ENCODE measurements around the gene PNPLA3.

Gene PNPLA3, protein sequence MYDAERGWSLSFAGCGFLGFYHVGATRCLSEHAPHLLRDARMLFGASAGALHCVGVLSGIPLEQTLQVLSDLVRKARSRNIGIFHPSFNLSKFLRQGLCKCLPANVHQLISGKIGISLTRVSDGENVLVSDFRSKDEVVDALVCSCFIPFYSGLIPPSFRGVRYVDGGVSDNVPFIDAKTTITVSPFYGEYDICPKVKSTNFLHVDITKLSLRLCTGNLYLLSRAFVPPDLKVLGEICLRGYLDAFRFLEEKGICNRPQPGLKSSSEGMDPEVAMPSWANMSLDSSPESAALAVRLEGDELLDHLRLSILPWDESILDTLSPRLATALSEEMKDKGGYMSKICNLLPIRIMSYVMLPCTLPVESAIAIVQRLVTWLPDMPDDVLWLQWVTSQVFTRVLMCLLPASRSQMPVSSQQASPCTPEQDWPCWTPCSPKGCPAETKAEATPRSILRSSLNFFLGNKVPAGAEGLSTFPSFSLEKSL

DNA sequence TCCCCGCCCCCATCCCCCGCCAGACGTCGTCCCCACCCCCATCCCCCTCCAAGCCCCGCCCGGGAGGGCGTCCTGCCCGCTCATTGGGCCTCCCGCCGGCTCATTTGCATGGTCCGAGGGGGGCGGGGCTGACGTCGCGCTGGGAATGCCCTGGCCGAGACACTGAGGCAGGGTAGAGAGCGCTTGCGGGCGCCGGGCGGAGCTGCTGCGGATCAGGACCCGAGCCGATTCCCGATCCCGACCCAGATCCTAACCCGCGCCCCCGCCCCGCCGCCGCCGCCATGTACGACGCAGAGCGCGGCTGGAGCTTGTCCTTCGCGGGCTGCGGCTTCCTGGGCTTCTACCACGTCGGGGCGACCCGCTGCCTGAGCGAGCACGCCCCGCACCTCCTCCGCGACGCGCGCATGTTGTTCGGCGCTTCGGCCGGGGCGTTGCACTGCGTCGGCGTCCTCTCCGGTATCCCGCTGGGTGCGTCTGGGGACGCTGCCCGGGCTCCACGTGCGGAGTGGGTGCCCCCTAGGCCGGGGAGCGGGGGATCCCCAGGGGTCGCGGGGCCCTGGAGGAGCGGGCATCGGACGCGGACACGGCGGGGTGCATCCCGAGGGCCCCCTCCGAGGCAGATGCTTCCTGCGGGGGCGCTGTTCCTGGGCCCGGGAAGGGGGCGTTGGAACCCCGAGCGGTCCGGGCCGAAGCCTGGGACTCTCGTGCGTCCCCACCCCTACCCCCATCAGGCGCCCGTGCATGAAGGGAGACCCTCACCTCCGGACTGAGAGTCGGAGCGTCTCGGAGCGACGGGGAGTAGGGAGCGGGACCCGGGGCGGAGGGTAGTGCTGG lies at the start of gene PNPLA3:
Gene PNPLA3, plus strand, starts transcription at position 175 of the 834 bp plus-strand sequence. Its CDS starts 107 bp downstream, at position 282.
- peak; percentile 60 to 74 for DNase-seq (ENCODE audit: low read depth in 2 of 2)

DNA sequence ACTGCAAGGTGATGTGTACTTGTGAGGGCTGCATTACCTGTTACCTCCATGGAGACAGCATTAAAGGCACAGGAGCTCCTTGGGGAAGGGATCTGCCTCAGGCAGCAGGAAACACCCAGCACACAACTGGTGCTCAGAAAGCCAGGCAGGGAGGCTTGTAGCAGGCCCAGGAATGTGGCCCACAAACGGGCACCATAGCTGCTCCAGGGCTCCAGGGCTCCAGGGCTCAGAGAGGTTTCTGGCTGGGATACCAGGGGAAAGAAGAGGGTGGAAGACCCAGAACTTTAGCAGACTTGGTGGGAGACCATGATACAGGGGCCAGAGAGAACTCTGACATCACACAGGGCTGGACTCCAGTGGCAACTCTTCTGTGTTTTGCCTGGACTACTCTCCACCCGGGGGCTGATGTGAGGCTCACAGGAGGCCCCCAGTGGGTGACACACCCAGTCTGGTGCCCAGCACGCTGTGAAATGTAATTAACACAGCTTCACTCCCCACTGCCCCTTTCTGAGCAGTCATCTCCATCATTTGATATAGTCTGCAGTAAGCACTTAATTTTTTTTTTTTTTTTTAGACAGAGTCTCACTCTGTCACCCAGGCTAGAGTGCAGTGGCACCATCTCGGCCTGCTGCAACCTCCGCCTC lies 46.6 kb upstream of the PNPLA3 start:
- no peak for DNase-seq (ENCODE audit: low read depth in 2 of 2)

DNA sequence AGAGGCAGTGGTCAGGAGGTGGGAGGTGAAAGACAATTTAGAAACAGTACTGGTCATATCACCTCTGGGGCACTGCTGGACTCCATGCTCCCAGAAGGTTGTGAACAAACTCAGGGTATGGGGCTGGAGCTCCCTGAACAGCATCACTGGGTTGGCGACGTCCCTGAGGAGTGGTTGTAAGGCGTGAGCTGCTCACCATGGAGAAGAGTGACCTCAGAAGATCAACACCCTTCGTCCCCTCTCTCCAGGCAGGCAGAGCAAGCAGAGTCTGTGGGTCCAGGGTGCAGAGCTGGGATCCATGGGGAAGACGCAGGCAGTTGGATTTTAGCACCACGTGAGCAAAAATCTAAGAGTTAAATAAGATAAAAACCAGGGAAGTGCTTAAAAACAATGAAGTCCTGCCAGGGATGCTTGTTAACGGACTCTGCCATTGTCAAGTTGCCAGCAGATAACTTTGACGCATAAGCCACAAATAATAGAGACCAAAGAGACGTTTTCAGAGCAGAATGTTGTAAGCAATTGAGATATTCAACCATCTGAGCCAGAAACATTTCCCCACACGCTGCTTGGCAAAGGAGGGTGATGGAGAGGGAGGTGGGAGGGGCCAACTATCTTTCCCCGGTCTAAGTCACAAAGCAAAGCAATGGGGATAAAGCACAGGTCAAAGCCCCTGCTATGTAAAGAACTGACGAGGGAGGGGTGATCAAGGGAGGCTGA lies 45.4 kb upstream of the PNPLA3 start:
- no peak for DNase-seq (ENCODE audit: low read depth in 2 of 2)

DNA sequence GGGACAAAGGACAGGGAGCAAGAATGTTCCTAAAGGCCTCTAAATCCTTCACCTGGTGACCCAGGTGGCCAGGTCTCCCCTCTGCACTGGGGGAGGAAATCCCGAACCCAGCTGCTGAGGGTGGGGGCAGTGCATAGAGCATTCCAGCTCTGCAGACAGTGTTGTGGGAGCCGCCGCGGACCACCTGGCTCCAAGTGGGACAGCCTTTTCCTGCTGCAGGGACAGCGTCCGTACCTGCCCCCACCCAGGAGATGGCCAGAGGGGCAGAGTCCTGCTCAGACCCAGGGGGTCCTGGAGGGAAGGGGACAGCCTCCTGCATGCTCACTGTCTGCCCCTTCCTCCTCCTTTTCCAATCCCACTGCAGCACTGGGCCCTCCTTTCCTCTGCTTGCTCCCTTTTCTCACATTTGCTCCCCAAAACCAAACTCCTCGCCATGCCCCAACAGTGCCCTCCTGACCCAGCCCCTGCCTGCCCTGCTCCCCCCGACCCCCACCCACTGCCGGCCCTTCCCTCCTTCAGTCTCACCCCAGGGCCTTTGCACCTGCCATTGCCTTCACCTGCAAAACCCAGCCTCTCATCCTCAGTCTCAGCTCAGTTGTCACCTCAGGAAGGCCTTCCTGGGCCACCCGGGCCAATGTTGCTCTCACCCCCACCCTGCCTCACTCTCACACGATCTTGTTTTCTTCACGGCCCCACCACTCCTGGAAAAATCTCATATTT lies 44.6 kb upstream of the PNPLA3 start:
- DNase-seq (ENCODE audit: low read depth in 2 of 2) = no peak

DNA sequence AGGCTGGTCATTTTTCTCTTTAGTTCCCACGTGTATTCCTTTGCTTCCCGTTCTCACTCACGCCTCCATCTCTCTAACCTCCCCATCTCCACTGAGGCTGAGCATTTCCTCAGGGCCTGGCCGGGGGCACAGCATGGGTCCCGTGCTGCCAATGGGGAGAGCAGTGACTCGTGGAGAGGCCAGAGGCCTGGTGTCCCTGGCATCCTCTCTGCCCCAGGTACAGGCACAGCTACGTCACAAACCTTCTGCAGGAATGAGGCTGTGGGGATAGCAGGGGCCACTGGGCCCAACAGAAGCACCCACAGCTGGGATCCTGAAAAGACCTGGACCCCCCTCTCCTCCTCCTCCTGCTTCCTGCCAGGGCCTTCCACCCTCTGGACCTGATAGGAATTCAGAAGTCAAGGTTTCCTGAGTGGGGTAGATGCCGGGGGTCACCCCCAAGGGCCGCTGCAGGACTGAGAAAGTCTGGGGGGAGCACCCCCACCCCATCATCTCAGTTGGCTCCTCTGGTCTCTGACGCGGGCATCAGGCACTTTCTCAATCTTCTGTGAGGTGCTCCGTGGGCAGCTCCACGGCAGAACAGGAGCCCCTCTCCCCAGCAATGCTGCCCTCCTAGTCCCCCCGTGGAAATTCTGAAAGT lies 43.6 kb upstream of the PNPLA3 start:
- DNase-seq (ENCODE audit: low read depth in 2 of 2) = no peak

DNA sequence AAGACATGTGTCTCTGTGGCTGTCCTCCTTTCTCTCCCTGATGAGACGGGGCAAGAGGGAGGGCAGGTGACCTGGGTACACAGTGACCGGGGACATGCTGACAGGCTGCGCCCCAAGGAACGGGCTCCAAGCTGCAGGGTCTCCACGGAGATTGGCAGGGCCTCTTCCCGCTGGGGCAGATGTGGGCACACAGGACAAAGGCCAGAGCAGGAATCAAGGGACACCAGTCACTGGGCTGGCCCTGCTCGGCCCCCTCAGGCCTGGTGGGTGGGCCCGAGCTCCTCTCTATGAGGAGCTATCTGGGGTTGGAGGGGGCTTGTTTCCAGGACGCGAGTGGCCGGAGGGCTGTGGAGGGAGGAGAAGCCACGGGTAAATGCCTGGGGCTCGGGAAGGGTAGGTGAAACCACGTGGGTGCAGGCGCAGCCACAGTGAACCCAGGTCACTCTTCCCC lies 43.0 kb upstream of the PNPLA3 start:
- no peak for DNase-seq (ENCODE audit: low read depth in 2 of 2)

DNA sequence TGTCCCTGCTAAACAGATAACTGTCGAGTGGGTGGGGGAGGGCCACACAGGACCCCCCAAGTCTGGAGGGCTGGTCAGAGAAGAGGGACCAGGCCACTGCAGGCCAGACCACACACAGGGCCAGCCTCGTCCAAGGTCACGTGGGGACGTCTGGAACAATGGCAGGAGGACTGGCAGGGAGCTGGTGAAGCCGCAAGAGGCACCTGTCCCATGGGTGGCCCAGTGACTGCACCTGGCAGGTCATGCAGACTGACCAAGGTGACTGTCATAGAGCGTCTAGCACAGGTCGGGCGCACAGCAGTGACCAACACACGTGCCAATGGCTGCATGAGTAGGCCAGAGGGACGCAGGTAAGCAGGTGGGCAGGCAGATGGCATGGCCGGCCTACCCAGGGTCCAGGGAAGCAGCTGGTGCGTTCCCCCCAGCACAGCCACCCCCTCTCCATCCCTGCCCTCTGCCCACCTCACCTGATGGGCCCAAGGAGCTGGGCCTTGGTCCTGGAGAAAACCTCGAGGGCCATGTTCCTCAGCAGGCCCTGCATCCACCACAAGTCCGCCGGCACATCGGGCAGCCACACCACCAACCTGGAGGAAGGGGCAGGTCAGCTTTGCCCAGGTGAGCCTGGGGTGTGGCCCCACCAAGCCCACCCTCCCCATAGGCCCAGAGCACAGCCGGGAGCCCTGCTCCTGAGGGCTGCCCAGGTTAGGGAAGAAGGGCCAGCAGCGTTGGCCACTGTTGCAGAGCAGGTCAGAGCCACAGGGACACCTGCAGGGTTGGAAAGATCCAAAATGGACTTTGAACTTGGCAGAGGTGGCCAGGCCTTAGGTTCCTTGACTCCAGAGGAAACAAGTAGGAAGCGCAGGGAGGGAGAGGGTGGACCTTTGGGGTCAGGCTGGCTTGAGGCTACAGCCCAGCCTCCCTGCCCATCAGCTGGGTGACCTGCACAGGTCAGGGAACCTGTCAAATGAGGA lies 42.2 kb upstream of the PNPLA3 start:
- DNase-seq (ENCODE audit: low read depth in 2 of 2) = no peak

DNA sequence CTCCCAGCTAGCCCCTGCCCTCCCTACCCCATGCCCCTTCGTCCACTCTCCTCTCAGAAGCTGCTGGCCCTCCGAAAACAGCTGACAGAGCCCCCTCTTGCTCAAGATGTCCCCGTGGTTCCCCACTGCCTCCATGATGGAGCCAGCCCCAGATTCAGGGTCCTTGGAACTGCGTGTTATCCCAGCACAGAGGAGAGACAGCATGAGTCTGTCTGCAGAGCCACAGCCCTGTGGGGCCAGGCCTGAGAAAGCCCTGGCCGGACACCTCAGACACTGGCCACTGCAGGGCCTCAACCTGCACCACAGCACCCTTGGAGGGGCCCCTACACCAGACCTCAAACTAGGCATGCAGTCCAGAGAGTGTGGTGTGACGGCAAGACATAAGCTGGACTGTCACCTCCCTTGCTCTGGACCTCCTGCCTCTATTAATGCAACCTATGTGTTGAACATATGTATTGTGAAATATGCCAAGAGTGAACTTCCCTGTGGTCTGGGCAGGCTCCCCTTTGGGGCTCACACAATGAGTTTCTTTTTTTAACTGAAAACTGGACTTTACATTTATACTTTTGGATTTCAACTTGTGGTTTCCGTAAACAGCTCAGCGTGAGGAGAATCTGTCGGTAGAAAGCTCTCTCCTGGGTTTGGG lies 41.4 kb upstream of the PNPLA3 start:
- no peak for DNase-seq (ENCODE audit: low read depth in 2 of 2)

DNA sequence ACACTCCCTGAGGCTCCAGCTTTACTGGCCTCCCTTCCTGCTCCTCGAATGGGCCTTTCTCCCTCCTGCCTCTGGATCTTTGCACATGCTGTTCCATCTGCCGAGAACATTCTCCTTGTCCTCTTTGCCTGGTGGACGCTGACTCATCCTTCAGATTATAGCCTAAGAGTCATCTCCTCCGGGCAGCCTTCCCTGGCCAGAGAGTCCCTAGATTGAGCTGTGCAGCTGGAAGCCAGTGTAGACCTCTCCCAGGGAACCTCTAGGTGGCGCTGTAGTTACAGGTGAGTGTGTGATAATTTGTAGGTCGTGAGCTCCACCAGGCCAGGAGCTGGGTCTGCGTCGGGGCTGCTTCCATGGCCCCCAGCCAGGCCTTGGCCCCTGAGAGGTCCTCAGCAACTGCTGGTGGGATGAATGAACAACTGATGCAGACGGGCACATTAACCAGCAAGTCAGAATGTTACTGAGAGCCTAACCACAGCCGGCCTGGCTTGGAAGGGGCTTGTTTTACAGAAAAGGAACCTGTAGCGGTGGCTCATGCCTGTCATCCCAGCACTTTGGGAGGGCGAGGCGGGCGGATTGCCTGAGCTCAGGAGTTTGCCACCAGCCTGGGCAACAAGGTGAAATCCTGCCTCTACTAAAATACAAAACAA lies 40.5 kb upstream of the PNPLA3 start:
- peak in 1 of 2 donors; percentile 11 for DNase-seq (ENCODE audit: low read depth in 2 of 2)

DNA sequence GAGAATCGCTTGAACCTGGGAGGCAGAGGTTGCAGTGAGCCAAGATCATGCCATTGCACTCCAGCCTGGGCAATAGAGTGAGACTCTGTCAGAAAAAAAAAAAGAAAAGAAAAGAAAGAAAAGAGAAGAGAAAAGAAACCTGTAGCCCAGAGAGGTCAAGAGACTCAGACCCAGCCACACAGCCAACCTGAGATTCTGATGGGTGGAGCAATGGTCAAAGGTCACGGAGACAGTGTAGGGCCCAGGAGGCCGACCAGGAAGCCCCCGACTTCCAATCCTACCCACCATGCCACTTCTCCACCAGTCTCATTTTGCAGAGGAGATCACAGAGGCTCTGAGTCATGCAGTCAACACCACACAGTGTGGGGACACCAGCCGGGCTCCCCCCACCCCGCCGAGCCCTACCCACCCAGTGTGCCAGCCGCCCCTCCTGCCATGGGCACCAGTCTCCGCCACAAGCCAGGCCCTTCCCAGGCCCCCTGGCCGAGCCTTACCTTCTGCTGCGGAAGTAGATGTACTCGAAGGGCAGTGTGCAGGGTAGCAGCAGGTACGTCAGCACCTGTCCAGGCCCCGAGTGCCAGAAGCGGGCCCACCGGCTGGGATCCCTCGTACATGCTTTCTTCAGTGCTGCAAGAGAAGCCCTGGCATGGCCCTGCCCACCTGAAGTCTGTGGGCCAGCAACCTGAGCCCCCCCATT lies 39.7 kb upstream of the PNPLA3 start:
- no peak for DNase-seq (ENCODE audit: low read depth in 2 of 2)

DNA sequence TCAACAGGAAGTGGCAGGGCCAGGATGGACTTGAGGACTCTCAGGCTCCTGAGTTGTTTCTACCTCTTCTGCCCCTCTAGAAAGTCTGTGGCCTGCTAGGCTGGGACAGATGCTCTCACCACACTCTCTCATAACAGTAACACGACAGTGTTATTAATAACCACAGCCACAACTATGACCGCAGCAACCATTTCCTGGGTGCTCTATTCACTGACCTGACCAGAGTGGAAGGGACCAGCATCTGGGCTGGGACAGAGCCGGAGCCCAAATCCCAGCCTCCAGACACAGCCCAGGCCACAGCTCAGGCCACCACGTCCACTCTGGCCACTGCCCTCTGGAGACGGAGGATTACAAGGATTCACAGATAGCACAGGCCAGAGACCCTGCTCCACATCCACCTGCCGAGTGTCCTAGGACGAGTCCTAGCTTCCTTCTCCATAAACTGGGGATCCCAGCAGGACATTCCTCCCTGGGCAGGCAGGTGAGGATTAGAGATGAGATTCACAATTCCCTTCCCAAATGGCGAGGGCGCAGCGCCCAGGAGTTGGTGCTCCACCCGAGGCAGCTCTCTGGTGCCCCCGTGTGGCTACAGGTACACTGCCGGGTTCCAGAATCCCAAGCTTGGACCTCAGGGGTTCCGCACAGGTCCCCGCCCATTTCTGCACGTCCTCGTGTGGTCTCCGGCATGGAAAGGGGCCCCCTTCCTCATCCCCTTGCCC lies 38.8 kb upstream of the PNPLA3 start:
- no peak for DNase-seq (ENCODE audit: low read depth in 2 of 2)

DNA sequence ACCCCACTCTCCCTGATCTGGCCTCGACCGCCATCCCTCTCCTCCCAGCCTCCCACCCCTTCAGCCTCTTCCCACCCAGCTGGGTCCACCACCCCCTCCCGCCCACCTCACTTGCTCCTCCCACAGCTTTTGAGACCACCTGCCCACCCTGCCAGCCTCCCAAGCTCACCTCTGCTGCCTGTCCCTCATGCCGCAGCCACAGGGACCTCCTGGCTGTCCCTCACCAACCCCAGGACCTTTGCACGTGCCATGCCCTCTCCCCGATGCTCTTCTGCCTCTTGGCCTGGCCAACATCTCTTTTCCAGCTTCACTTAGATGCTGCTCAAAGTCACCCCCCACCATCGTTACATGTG lies 38.3 kb upstream of the PNPLA3 start:
- DNase-seq (ENCODE audit: low read depth in 2 of 2) = no peak

DNA sequence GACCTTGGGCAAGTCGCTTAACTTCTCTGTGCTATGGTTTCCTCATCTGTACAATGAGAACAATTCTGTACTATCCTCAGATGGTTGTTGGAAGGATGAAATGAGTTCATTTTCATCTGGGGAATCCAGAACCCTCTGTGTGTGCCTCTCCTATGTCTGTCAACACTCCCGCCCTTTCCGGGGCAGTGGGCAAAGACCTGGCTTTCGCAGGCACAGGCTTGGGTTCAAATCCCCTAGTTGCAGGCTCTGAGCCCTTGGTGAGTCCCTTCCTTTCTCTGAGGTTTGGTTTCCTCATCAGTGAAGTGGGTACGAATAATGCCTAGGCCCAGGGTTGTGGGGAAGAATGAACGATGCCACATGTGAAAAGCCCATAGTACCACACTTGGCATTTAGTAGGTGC lies 37.8 kb upstream of the PNPLA3 start:
- no peak for DNase-seq (ENCODE audit: low read depth in 2 of 2)

DNA sequence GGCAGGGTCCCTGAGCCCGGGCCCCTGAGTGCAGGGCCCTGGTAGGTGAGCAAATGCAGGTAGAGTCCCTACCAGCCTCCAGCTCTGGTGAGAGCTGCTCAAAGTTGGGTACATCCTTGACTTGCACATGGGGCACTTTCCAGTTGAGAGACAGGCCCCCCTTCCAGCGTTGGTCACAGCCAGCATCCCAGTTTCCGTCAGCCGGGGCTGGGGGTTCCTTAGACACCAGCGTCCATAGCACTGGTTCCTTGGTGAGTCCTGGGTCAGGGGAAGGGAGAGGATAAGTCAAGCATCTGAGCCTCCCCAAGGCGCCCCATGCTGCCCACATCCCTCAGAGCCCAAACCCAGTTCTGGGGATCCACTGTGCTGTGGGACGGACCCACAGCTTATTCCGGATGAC lies 37.4 kb upstream of the PNPLA3 start:
- DNase-seq (ENCODE audit: low read depth in 2 of 2) = no peak

DNA sequence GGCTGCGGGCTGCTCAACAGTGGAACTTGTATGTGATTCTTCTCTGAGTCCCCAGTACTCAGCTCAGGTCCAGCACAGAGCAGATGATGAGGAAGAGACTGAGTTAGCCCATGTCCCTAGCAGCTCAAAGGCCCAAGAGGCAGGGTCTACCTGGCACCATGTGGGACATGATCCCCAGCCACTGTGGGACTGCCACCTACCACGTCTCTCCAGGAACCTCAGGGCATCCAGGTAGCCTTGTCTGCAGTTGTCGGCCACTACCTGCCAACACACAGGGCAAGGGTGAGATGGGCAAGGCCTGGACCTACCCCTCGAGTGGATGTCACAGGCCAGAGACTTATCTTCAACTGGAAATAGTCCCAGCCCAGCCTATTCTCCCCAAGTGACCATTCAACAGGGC lies 36.2 kb upstream of the PNPLA3 start:
- DNase-seq (ENCODE audit: low read depth in 2 of 2) = no peak

DNA sequence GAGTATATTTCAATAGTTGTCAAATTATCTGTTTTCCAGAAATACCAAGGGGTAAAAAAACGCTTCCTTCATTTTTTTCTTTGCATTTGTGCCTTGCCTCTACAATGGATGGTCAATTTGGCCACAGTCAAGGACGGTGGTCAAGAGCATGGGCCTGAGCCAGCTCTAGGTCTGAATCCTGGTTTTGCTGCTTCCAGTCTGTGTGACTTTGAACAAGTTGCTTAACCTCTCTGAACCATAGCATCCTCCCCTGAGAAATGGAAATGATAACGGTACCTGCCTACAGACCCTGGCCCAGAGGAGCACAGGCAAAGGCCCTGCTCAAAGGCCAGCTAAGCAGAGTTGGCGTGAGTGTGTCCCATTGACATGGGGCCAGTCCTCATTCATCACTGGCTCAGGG lies 34.9 kb upstream of the PNPLA3 start:
- no peak for DNase-seq (ENCODE audit: low read depth in 2 of 2)

Data from stimulated activated CD8-positive, alpha-beta memory T cell treated with anti-CD3 and anti-CD28 coated beads, Interleukin-7, amount 100 ng/mL, for 4 hours (primary cell).